GM21447 (cell line): Measurements from ENCODE around the gene GDF2.

Experiments
- ATAC-seq: cut with Tn5 transposase; IDR thresholded peaks from one replicate; pipeline ENCODE4 v1.9.1; 2021; ENCODE audit not compliant: unreplicated experiment

GDF2 gene

DNA sequence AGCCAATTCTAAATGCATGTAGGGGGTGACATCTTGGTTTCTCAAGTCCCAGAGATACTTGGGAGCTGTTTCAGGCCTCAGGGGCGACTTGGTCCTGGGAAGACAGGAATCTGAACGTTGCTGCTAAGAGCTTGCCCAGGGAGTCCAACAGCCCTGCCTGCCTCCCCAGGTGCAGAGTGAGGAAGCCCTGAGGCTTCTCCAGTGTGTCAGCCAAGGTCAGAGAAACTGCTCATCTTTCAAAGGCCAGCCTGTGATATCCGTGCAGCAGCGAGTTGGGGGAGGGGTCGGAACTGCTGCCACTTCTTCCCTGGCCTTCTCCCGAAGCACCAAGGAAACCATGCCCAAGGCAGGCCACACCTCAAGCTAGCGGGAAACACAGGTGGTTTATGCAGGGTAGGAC is 9.7 kb downstream of the GDF2 start:
- ATAC-seq = no peak

DNA sequence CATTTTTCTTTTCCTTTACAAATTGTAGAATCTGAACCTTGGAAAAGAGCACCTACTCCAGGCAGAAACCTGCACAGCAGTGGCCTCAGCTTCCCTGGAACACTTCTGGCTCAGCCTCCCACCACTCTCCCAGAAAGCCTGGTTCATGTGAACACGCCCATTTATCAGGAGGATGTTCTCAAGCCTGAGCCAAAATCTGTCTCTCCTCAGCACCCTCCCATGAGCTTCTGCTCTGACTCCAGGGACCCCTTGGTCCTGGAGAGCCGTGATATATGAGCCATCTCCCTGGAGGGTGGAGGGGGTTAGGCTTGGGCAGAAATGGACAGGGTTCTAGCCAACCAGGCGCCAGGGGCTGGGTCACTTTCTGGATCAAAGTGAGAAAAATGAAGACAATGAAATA is 10.1 kb downstream of the GDF2 start:
- ATAC-seq = no peak

DNA sequence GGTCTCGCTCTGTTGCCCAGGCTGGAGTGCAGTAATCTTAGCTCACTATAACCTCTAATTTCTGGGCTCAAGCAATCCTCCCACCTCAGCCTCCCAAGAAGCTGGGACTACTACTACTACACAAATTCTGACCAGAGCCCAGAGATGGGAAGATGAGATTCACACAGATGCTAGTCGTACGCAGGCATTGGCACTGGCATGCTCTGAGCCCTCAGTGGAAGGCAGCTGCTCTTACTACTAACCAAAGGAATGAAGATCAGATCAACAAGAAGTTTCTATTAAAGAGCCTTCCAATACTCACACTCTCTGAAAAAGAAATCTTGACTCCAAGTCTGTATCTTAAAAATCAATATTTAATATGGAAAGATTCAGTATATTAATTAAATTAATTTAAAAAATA is 10.7 kb downstream of the GDF2 start:
- no peak for ATAC-seq

DNA sequence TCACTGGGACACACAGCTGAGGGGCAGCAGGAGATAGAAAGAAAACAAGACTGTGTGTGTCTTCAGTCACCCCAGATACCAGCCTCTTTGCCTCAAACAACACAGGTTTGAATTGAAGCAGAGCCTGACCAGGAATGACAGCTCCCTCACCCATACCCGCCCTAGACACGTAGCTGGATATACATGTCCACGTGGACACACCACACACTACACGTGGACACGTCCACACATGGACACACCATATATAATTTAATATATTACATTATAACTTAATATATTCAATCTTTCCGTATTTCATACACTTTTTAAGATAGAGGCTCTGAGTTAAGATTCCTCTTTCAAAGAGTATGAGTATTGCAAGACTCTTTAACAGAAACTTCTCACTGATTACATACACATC is 11.3 kb downstream of the GDF2 start:
- ATAC-seq = no peak

DNA sequence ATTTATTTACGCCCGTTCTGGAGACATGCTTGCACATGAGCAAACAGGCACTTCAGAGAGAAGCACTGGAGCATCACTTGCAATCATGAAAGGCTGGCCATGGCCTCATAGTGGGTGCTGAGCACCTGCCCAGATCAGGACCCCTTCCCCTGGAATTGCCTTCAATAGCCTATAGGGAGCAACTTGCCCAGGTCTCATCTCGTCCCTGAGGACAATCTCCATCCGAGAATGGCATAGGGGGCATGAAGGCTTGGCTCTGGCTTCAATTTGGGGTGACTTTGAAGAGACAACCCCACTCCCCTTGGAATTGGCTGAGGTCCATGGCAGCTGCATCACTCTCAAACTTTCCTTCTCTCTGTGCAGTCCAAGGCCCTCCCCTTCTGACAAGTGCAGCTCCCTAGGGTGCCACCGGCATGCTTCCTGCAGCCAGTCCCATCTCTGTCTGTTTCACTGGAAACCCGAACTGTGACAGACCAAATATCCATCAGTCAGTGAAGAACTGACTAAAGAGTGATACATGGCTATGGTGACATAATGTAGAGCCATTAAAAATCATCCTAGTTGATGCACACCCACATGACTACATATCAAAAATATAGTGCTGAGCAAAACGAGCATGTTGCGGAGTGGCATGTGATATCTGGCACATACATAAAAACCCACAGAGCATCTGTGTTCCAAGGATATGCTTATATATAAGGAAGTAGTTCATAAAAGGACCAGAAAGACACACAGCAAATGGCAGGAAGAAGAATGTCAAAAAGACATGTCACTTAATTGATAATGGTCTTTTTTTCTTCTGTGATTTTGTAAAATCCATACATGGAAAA is 12.4 kb downstream of the GDF2 start:
- no peak for ATAC-seq

DNA sequence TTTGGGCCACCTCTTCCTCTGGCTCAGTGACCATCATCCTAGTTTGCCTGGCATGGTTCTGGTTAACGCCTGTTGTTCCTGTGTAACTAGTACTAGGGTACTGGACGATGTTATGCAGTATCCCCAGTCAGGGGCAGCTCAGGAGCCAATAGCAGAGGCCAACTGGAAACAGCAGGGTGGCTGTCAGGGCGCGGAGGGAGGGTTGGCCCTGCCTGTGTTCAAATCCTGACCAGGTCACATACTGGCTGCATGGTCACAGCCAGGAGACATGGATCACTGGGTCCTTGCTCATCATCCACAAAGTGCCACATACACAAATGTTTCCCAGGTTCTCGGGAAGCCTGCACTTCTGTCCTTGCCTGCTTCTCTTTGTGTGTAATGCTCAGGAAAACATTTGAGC is 13.7 kb downstream of the GDF2 start:
- ATAC-seq = no peak

DNA sequence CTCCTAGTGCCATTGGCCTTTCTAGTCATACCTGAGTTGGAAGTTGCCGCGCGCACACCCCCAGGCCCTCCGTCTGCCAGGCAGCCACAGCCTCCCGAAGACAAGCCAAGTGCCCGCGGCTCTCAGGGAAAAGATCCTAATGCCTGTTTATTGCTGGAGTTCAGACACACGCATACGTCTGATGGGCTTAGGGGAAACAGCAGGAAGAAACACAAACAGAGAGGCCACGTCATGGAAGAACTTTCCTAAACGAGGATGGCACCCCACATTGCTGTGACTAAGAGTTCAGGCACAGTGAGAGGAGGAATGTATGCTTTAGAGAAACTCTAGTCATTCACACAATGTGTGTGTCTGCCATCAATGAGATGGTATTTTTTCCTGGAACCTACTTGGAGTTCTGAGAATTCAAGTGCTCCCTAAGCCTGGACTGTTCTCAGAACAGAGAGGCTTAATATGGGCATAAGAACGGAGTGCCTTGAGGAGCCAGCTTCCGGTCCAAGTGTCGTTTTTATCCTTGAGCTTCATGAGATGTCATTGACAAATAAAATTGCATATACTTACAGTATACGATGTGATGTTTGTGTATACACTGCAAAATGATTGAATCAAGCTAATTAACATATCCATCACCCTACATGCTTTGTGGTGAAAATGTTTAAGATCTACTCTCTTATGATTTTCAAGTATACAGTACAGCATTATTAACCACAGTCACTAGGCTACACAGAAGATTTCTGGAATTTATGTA is 14.3 kb downstream of the GDF2 start:
- ATAC-seq = no peak

DNA sequence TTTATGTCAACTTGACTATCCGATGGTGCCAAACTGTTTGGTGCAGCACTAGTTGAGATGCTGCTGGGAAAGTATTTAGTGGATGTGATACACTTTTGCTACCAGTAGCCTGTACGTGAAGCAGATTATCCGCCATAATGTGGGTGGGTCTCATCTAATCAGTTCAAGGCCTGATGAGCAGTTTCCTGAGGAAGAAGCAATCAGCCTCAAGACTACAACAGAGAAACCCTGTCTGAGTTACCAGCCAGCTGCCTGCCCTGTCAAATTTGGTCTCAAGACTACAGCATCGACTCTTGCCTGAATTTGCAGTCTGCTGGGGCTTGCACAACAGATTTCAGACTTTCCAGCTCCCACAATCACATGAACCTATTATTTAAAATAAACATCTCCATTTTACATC is 15.1 kb downstream of the GDF2 start:
- ATAC-seq = no peak

DNA sequence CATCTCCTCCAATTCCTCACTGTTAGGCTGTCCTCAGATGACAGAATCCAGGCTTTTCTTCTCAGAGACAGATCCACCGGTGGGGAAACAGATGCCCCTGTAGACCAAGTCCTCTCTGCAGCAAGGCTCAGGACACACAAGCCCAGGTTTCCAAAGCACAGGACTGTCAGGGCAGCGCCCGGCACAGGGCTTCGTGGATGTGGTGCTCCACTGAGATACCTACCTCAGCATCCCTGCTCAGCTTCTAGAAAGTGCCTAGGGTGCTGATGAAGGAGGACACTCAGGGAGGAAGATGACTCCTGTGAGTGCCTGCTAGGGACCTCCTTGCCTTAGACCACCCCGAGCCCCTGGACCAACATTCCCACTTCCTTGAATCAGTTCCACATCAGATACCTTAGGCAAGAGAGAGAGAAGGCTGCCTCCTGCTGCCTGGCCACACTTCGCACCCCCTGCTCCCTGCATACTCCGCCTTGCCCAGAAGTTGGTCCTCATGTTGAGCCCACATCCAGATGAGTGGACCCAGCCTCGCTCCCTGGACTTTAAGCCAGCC is 17.0 kb downstream of the GDF2 start:
- ATAC-seq = no peak

DNA sequence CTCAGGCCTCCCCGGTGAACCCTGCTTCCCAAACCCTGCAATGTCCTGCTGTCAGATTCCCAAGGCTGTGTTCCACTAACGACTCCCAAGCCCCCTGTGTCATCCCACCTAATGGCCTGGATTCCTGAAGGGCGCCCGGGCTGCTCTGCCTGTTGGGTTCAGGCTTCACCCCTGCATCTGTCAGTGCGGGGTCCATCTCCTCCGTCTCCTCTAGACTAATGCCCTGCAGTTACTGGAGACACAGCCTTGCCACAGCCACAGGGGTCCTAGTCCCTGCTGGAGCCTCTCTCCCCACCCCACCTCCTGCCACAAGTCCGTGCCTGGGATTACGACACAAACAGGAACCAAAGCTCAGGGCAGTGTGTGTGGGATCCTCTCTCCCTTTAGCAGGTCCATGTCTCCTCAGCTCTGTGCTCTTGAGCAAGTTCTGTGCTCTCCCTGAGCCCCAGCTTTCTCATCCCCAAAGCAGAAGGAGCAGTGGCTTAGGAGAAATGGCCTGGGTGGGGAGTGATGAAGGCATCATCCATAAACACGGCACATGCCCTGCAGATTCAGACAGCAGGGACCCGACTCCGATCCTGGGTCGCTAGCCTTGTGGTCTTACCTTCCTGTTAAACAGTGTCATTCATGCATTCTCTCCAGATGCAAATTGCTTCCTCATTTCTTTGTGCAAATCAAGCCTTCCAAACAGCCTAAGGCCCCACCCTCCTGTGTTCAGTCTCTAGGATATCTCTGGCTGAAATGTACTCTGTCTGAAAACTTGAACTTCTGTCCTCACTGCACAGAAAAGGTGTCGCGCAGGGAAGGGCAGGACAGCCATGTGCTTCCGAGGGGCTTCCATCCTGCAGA is 17.7 kb downstream of the GDF2 start:
- ATAC-seq = no peak

DNA sequence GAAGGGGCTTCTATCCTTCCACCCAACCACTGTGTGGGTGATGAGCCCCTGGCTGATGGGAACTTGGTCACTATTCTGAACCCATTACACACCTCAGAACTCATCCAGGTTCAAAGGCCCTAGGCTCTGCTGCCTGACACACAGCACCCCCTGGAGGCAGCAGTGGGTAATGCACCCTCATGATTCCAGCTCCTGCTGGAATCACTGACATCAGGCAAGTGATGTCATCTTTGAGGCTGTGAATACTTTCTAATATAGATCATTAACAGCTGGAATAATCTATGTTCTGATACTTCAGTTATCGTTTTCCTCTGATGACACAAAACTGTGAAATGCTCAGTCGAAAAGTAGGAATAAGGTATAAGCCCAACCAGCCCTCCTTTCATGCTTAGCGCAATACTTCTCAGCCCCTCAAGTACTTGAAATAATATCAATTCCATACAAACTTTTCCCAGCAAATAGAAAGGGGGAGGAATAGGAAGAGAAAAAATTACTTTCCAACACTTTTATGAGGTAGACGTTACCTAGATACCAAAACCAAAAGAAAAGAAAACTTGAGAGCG is 18.4 kb downstream of the GDF2 start:
- no peak for ATAC-seq

DNA sequence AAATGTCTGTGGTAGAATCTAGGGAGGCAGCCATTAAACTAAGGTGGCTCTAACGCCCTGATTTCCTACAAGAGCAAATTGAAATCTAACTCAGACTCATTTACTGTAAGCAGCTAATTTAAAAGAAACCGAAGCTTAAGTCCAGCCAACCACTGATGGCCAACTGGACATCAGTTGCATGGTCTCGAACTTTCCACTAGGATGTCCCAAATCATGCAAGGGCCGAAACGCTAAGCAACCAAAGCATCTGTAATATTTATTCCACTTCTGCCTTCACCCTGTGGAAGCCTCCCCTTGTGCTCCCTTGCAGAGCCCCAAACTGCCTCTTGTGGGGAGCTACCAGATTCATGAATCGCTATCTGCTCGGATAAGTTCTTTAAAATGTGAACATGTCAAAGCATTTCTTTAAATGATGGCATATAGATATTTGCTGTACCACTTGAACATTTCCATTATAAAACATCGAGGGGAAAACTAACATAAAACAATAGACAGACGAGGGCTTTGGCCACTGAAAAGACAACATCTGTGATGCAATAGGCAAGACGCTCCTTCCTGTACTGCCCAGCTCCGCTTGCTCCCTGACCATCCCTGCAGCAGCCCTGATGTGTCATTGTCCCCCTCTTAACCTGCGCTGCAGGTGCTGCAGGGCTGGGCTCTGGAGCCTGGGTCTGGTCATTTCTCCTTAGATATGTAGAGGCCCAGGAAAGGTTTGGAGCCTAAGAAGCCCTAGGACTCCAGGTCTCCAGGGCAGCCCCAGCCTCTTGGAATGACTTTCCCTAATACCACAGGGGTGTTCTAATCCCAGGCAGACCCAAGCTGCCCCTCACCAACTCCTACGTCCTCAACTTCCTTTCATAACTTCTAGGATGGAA is 23.0 kb downstream of the GDF2 start:
- no peak for ATAC-seq

DNA sequence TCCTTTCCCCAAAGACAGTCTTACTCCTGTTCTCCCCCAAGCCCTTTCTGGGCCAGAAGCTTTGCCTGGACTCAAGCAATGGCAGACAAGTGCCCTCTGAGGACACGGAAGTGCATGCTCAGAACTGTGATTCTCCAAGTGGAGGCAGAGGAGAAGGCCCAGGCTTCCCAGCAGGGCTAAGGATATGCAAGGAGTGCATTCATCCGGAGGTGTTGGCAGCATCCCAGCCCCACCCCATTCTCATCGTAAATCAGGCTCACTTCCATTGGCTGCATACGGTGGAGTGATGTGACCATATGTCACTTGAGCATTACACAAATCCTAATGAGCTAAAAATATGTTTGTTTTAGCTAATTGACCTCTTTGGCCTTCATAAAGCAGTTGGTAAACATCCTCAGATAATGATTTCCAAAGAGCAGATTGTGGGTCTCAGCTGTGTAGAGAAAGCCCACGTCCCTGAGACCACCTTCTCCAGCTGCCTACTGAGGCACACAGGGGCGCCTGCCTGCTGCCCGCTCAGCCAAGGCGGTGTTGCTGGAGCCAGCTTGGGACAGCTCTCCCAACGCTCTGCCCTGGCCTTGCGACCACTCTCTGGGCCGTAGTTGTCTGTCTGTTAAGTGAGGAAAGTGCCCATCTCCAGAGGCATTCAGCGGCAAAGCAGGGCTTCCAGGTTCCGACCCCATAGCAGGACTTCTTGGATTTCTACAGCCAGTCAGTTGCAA is 24.5 kb downstream of the GDF2 start:
- ATAC-seq = no peak

DNA sequence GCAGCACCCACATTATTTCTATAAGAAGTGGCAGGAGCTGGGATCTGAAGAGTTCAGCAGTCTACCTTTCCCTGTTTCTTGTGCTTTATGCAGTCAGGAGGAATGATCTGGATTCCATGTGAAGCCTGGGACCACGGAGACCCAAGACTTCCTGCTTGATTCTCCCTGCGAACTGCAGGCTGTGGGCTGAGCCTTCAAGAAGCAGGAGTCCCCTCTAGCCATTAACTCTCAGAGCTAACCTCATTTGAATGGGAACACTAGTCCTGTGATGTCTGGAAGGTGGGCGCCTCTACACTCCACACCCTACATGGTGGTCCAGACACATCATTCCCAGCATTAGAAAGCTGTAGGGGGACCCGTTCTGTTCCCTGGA is 25.0 kb downstream of the GDF2 start:
- no peak for ATAC-seq

DNA sequence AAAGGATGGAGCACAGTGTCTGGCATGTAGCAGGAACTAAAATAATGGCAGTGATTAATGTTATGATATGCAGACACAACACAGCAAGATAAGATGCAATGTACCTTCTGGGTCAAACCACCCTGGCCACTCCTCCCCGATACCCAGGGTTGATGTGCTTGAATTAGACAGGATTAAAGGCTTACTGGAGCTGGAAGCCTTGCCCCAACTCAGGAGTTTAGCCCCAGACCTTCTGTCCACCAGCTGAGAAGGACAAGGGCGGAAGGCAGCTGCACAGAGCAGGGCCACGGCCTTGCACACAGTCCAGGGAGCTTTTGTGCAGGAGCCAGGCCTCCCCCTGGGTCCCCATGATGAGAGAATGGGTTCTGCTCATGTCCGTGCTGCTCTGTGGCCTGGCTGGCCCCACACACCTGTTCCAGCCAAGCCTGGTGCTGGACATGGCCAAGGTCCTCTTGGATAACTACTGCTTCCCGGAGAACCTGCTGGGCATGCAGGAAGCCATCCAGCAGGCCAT is 25.9 kb downstream of the GDF2 start, which contains the start of gene RBP3:
Gene RBP3 (plus strand): TSS at position 226 of the 514 bp plus-strand sequence. CDS start 122 bp downstream, at position 348.
- ATAC-seq = no peak

DNA sequence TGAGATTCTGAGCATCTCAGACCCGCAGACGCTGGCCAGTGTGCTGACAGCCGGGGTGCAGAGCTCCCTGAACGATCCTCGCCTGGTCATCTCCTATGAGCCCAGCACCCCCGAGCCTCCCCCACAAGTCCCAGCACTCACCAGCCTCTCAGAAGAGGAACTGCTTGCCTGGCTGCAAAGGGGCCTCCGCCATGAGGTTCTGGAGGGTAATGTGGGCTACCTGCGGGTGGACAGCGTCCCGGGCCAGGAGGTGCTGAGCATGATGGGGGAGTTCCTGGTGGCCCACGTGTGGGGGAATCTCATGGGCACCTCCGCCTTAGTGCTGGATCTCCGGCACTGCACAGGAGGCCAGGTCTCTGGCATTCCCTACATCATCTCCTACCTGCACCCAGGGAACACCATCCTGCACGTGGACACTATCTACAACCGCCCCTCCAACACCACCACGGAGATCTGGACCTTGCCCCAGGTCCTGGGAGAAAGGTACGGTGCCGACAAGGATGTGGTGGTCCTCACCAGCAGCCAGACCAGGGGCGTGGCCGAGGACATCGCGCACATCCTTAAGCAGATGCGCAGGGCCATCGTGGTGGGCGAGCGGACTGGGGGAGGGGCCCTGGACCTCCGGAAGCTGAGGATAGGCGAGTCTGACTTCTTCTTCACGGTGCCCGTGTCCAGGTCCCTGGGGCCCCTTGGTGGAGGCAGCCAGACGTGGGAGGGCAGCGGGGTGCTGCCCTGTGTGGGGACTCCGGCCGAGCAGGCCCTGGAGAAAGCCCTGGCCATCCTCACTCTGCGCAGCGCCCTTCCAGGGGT is 26.6 kb downstream of the GDF2 start:
- ATAC-seq = no peak

DNA sequence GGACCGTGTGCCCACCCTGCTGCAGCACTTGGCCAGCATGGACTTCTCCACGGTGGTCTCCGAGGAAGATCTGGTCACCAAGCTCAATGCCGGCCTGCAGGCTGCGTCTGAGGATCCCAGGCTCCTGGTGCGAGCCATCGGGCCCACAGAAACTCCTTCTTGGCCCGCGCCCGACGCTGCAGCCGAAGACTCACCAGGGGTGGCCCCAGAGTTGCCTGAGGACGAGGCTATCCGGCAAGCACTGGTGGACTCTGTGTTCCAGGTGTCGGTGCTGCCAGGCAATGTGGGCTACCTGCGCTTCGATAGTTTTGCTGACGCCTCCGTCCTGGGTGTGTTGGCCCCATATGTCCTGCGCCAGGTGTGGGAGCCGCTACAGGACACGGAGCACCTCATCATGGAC is 27.3 kb downstream of the GDF2 start:
- ATAC-seq = no peak

DNA sequence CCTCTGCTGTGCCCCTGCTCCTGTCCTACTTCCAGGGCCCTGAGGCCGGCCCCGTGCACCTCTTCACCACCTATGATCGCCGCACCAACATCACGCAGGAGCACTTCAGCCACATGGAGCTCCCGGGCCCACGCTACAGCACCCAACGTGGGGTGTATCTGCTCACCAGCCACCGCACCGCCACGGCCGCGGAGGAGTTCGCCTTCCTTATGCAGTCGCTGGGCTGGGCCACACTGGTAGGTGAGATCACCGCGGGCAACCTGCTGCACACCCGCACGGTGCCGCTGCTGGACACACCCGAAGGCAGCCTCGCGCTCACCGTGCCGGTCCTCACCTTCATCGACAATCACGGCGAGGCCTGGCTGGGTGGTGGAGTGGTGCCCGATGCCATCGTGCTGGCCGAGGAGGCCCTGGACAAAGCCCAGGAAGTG is 27.7 kb downstream of the GDF2 start:
- no peak for ATAC-seq
